MCF 10A (cell line): ENCODE data around the gene CEMIP. TPM values are rescaled to one million over a fixed set of nuclear protein-coding genes. Genes with fewer than 3 reads are reported as not detected.

Experiments
- BruUV-seq: library from RNA; stranded (reverse); fragments of 400-500 nt; replicated peaks from 2 replicates; lab custom pipeline; 2021; lab: Mats Ljungman, UMichigan
- CTCF ChIA-PET: fragments of 300-600 bp; sonication (Branson Sonifier 250); formaldehyde crosslinking; extraction: SDS; loops from one replicate; lab custom pipeline; 2021; ENCODE audit warnings: antibody characterized with exemption, inconsistent platforms; lab: Yijun Ruan, JAX
- POLR2A ChIA-PET: fragments of 300-600, 350-650 bp; sonication (Branson Sonifier 250); formaldehyde crosslinking; extraction: SDS; loops from one replicate; lab custom pipeline; 2020; ENCODE audit warnings: antibody characterized with exemption, inconsistent platforms; lab: Yijun Ruan, JAX
- DNase-seq: peaks from one replicate; pipeline ENCODE4 v3.0.0-alpha.2; 2018; ENCODE audit not compliant: unreplicated experiment
- H3K27ac Mint-ChIP-seq: one replicate; pipeline ENCODE4 v1.8.0; 2022; ENCODE audit warnings: mild to moderate bottlenecking, low read depth, mixed read lengths; ENCODE audit not compliant: unreplicated experiment
- H3K27me3 Mint-ChIP-seq: one replicate; pipeline ENCODE4 v1.8.0; 2022; ENCODE audit warnings: mixed read lengths; ENCODE audit not compliant: insufficient read depth, unreplicated experiment
- H3K36me3 Mint-ChIP-seq: one replicate; pipeline ENCODE4 v1.8.0; 2022; ENCODE audit warnings: mild to moderate bottlenecking, moderate library complexity, mixed read lengths; ENCODE audit not compliant: insufficient read depth, unreplicated experiment
- H3K4me1 Mint-ChIP-seq: one replicate; pipeline ENCODE4 v1.8.0; 2022; ENCODE audit warnings: mixed read lengths; ENCODE audit not compliant: insufficient read depth, unreplicated experiment
- H3K4me3 Mint-ChIP-seq: one replicate; pipeline ENCODE4 v1.8.0; 2022; ENCODE audit warnings: mild to moderate bottlenecking, moderate library complexity, mixed read lengths; ENCODE audit not compliant: unreplicated experiment
- H3K9me3 Mint-ChIP-seq: one replicate; pipeline ENCODE4 v1.8.0; 2022; ENCODE audit warnings: mixed read lengths; ENCODE audit not compliant: unreplicated experiment
- CTCF ChIP-seq: fragments of 200-600 bp; IDR thresholded peaks from one replicate; pipeline ENCODE4 v1.8.0; 2022; ENCODE audit warnings: antibody characterized with exemption, mild to moderate bottlenecking; ENCODE audit not compliant: unreplicated experiment
- intact Hi-C: fragments of 100-400 bp; cut with micrococcal nuclease; formaldehyde crosslinking; loops from 2 replicates; pipeline ENCODE4 v1.14.1; 2022
- total RNA-seq: library from RNA; stranded (reverse); gene quantifications from 2 replicates; pipeline ENCODE4 v1.2.3, GENCODE V29; 2022

CEMIP gene
- total RNA-seq, 1 experiment from 2014 or later: 0.14 TPM

GRCh38 chr15:80942266-80942665 lies 163.1 kb downstream of the CEMIP start:
- POLR2A ChIA-PET: no interaction called here

GRCh38 chr15:80942746-80943565 lies 163.8 kb downstream of the CEMIP start:
- no peak overlapping the region for H3K4me3 Mint-ChIP-seq
- BruUV-seq: no TSS peak
- no peak overlapping the region for H3K27ac Mint-ChIP-seq
- no peak for DNase-seq
- no peaks in the 10 kb centered on the region for H3K4me1 Mint-ChIP-seq
- POLR2A ChIA-PET: no interaction called here
- CTCF ChIA-PET: interaction anchor here (0.6 kb wide), 1 partner anchor 447 kb away, joined by 3 read pairs; no protein-coding TSS in a partner anchor
- H3K36me3 Mint-ChIP-seq: peaks cover 3% of the 10 kb centered on the region
- intact Hi-C loops: no loop called here
- TF ChIP-seq CTCF: no peak
- no peaks in the 10 kb centered on the region for H3K9me3 Mint-ChIP-seq
- H3K27me3 Mint-ChIP-seq: no peaks in the 10 kb centered on the region

More at GRCh38 chr15:80942266-80942665, 163.1 kb downstream of the CEMIP start:
- Mint-ChIP-seq H3K9me3 (no peaks in the 10 kb centered on the region), H3K4me3 (no peak overlapping the region), H3K27me3 (no peaks in the 10 kb centered on the region), H3K27ac (no peak overlapping the region), H3K4me1 (no peaks in the 10 kb centered on the region), H3K36me3 (no peaks in the 10 kb centered on the region)
- intact Hi-C loops: no loop called here
- DNase-seq: no peak
- no TSS peak for BruUV-seq
- TF ChIP-seq CTCF: no peak
- CTCF ChIA-PET: interaction anchor here (0.7 to 1.1 kb wide), 4 partner anchors 12 to 446 kb away, joined by 3 to 5 read pairs (median 4); partner anchors contain the start of gene CEMIP

GRCh38 chr15:80944818-80945217 lies 165.6 kb downstream of the CEMIP start:
- POLR2A ChIA-PET: no interaction called here
- DNase-seq: no peak
- Mint-ChIP-seq H3K9me3 (no peaks in the 10 kb centered on the region), H3K4me3 (no peak overlapping the region), H3K27ac (no peak overlapping the region), H3K4me1 (no peaks in the 10 kb centered on the region), H3K27me3 (no peaks in the 10 kb centered on the region), H3K36me3 (peaks cover 7% of the 10 kb centered on the region)
- intact Hi-C loops: no loop called here
- CTCF ChIA-PET: interaction anchor here (0.6 kb wide), 1 partner anchor 506 kb away, joined by 3 read pairs; no protein-coding TSS in a partner anchor
- BruUV-seq: no TSS peak
- no peak for TF ChIP-seq CTCF

- no peak overlapping the region for H3K27ac Mint-ChIP-seq
- POLR2A ChIA-PET: no interaction called here
Measured at GRCh38 chr15:80945605-80946004, 166.4 kb downstream of the CEMIP start.

More at GRCh38 chr15:80945605-80946004, 166.4 kb downstream of the CEMIP start:
- no peak for DNase-seq
- no peaks in the 10 kb centered on the region for H3K27me3 Mint-ChIP-seq
- no TSS peak for BruUV-seq
- intact Hi-C loops: no loop called here
- no peak overlapping the region for H3K4me3 Mint-ChIP-seq
- TF ChIP-seq CTCF: no peak
- H3K9me3 Mint-ChIP-seq: no peaks in the 10 kb centered on the region
- peaks cover 9% of the 10 kb centered on the region for H3K36me3 Mint-ChIP-seq
- no peaks in the 10 kb centered on the region for H3K4me1 Mint-ChIP-seq
- CTCF ChIA-PET: interaction anchor here (0.5 to 1.4 kb wide), 2 partner anchors 166 to 911 kb away, joined by 4 read pairs; partner anchors contain the start of gene CEMIP
